Left lung (tissue), 10 donors: ENCODE measurements around the gene PHC2. TPM values are rescaled to one million over a fixed set of nuclear protein-coding genes. Genes with fewer than 3 reads are reported as not detected.

Experiments used
- ATAC-seq: fragments of 200-7000 bp; cut with Tn5 transposase; one replicate; pipeline ENCODE4 v1.9.1; 2020; ENCODE audit warnings: moderate library complexity
- DNase-seq, 4 donors: peaks; one replicate each; pipeline ENCODE4 v3.0.0-alpha.2; 2013 to 2020
- H3K27ac ChIP-seq, 2 donors: fragments of 200-600 bp; sonication (generic) in 1 of 2; one replicate each; pipeline versions ENCODE4 v1.5.0 to v1.8.0; 2020 to 2021
- H3K27me3 ChIP-seq, 2 donors: fragments of 200-600 bp; sonication (generic) in 1 of 2; one replicate each; pipeline versions ENCODE4 v1.5.0 to v1.8.0; 2020 to 2021
- H3K36me3 ChIP-seq, 2 donors: fragments of 200-600 bp; sonication (generic) in 1 of 2; one replicate each; pipeline versions ENCODE4 v1.5.0 to v1.8.0; 2020 to 2021
- H3K4me1 ChIP-seq, 2 donors: fragments of 200-600 bp; one replicate each; pipeline ENCODE4 v1.8.0; 2021
- H3K4me3 ChIP-seq, 2 donors: fragments of 200-600 bp; sonication (generic) in 1 of 2; one replicate each; pipeline versions ENCODE4 v1.5.0 to v1.8.0; 2020 to 2021; ENCODE audit warnings: mild to moderate bottlenecking in 1 of 2
- H3K9me3 ChIP-seq, 2 donors: fragments of 200-600 bp; sonication (generic) in 1 of 2; one replicate each; pipeline versions ENCODE4 v1.5.0 to v1.8.0; 2020 to 2021
- CTCF ChIP-seq, 2 donors: fragments of 200-600 bp; sonication (generic) in 1 of 2; IDR thresholded peaks; one replicate each; pipeline versions ENCODE4 v1.5.0 to v1.8.0; 2021; ENCODE audit warnings: antibody characterized with exemption in 2 of 2
- intact Hi-C, 2 donors: fragments of 100-400 bp; cut with DNase I; formaldehyde crosslinking; loops; one replicate each; pipeline versions ENCODE4 v1.11.2 to v1.14.2; 2022
- polyA plus RNA-seq, 6 donors: library from polyadenylated mRNA; unstranded; fragments of 120-200 nt; gene quantifications; one replicate each; pipeline ENCODE4 v1.2.1, GENCODE V29; 2013; ENCODE audit not compliant: insufficient read length in 6 of 6
- total RNA-seq, 2 donors: library from RNA; stranded (reverse); fragmentation: NEBNext Ultra II Directional; extraction: Animal tissue kit (Norgen Biotek cat#: 25700); gene quantifications; one replicate each; pipeline ENCODE4 v1.2.1, GENCODE V29; 2021
- donor health status: DM: no; HTN: yes; CAD: no.
- donor health status: DM: no; HTN: no; CAD: no.

The PHC2 gene
- total and polyA plus RNA-seq, 8 donors, result 78.2 to 125 (median 83.0) TPM

GRCh38 chr1:33335020-33335419, 95.9 kb downstream of the PHC2 start:
- intact Hi-C loops, result no loop called here
- peak overlapping the region; percentile 22 to 97 for H3K27ac ChIP-seq
- peaks cover 52 to 100% of the 10 kb centered on the region in 2 donors for H3K4me1 ChIP-seq
- ATAC-seq (no peak), DNase-seq (no peak)
- no peaks in the 10 kb centered on the region for H3K27me3 ChIP-seq
- H3K9me3 ChIP-seq, result no peaks in the 10 kb centered on the region
- H3K4me3 ChIP-seq, result no peak overlapping the region
- TF ChIP-seq CTCF (IDR thresholded peaks at IDR 0.05), result no peak
- peaks cover 0 to 48% of the 10 kb centered on the region in 2 donors for H3K36me3 ChIP-seq

GRCh38 chr1:33334081-33334552, 96.8 kb downstream of the PHC2 start:
- intact Hi-C loops, result no loop called here
- DNase-seq (no peak), ATAC-seq (peak; percentile 8)
- H3K4me1 ChIP-seq, result peaks cover 43 to 100% of the 10 kb centered on the region in 2 donors
- no peak for TF ChIP-seq CTCF (IDR thresholded peaks at IDR 0.05)
- H3K9me3 ChIP-seq, result no peaks in the 10 kb centered on the region
- H3K4me3 ChIP-seq, result peak overlapping the region in 1 of 2 donors; percentile 3
- H3K36me3 ChIP-seq, result peaks cover 0 to 57% of the 10 kb centered on the region in 2 donors
- no peaks in the 10 kb centered on the region for H3K27me3 ChIP-seq
- H3K27ac ChIP-seq, result peak overlapping the region; percentile 22 to 97

- Histone ChIP-seq H3K4me1 (peaks cover 40 to 100% of the 10 kb centered on the region in 2 donors), H3K36me3 (peaks cover 0 to 69% of the 10 kb centered on the region in 2 donors)
- intact Hi-C loops, result no loop called here
These were observed 98.0 kb downstream of the PHC2 start for GRCh38 chr1:33332881-33333280.

GRCh38 chr1:33332357-33332789, 98.5 kb downstream of the PHC2 start:
- peak overlapping the region in 1 of 2 donors; percentile 97 for H3K27ac ChIP-seq
- DNase-seq, result no peak
- intact Hi-C loops, result no loop called here
- no peak for TF ChIP-seq CTCF (IDR thresholded peaks at IDR 0.05)
- no peaks in the 10 kb centered on the region for H3K27me3 ChIP-seq
- H3K4me1 ChIP-seq, result peaks cover 43 to 100% of the 10 kb centered on the region in 2 donors
- H3K4me3 ChIP-seq, result no peak overlapping the region
- ATAC-seq, result no peak
- H3K36me3 ChIP-seq, result peaks cover 0 to 74% of the 10 kb centered on the region in 2 donors
- H3K9me3 ChIP-seq, result no peaks in the 10 kb centered on the region

More at GRCh38 chr1:33332881-33333280, 98.0 kb downstream of the PHC2 start:
- H3K27ac ChIP-seq, result peak overlapping the region in 1 of 2 donors; percentile 97
- ATAC-seq (peak; percentile 72), DNase-seq (peak in 1 of 4 donors; percentile 58)
- no peak for TF ChIP-seq CTCF (IDR thresholded peaks at IDR 0.05)
- H3K27me3 ChIP-seq, result no peaks in the 10 kb centered on the region
- no peaks in the 10 kb centered on the region for H3K9me3 ChIP-seq
- H3K4me3 ChIP-seq, result no peak overlapping the region

- no peak for DNase-seq
These were observed 99.2 kb downstream of the PHC2 start for GRCh38 chr1:33331444-33332356.

More at GRCh38 chr1:33331444-33332356, 99.2 kb downstream of the PHC2 start:
- intact Hi-C loops, result no loop called here
- no peak for ATAC-seq
- peaks cover 46 to 100% of the 10 kb centered on the region in 2 donors for H3K4me1 ChIP-seq
- H3K27ac ChIP-seq, result peak overlapping the region in 1 of 2 donors; percentile 97
- no peaks in the 10 kb centered on the region for H3K9me3 ChIP-seq
- peaks cover 0 to 81% of the 10 kb centered on the region in 2 donors for H3K36me3 ChIP-seq
- TF ChIP-seq CTCF (IDR thresholded peaks at IDR 0.05), result no peak
- no peak overlapping the region for H3K4me3 ChIP-seq
- H3K27me3 ChIP-seq, result no peaks in the 10 kb centered on the region
